SKM-1 treated with dmso at 0.1 percent for 144 hours (cell line): Measurements from ENCODE around the gene MACROD1.

ENCODE experiments used
- DNase-seq: peaks from one replicate; lab custom pipeline; 2025; ENCODE audit not compliant: unreplicated experiment; lab: John Stamatoyannopoulos, UW

MACROD1 gene

DNA sequence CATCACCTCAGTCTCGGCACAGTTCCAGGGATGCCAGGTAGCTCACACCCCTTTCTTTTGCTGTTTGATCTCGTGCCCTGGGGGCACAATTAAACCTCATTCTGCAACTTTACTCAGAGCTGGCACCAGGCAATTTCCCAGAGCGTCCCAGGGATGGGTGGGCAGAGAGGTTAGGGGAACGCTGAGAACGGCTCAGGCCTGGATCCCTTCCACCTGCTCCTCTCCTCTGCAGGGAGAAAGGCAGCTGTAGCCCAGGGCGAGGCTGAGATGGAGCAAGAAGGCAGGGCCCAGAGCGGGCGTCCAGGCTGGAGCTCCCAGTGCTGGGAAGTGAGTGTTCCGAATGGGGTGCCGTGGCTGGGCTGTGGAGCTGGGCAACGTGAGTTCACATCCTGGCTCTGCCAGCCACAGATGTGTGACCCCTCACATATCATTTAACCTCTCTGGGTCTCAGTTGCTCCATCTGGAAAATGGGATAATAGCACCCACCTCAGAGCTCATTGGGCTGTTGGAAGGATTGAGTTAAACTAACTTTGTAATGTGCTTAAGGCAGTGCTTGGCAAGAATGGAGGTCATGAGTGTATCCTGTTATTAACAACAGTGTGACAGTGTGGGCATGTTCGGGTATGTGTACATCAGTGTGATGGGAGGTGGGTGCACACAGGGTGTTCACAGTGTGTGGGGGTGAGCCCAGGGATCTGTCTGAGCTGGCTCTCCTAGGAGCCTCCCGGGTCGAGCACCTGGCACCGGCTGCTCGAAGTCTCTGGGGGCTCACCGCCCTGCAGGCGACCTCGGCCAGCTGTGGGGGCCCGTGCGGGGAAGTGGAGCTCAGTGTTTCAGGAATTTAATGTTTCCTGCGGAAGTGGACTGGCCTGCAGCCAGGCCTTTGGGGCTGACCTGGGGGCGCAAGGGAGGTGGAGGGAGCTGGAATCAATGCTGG is 164.2 kb downstream of the MACROD1 start:
- no peak for DNase-seq

DNA sequence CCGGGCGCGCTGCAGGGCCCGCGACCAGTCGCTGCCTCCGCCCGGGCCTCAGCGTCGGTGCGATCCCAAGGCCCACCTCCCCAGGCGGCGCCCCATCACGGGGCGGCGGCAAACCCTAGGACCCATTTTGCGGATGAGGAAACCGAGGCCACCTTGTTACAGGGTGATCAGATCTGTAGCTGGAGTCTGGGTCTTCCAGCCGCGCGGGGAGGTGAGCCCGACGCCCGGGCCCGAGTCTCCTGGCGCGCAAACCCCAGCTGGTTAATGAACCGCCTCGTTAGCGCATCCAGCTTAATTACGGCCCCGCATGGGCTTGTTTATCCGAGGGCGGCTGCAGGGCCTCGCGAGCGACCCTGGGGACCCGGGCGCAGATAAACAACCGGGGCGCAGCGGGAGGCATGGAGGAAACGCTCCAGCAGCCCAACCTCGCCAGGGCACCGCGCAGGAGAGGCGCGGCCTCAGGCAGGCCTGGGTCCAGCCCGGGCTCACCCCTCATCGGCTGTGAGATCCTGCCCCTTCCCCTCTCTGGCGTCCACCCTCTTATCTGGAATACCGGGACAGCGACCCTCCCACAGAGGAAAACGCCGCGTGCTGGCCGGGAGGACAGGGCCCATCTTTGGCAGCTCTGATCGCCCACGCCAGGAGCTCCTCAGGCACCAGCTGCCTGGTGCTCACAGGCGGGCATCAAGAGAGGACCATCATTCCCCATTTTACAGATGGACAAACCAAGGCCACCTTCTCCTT is 165.0 kb downstream of the MACROD1 start:
- DNase-seq: no peak

DNA sequence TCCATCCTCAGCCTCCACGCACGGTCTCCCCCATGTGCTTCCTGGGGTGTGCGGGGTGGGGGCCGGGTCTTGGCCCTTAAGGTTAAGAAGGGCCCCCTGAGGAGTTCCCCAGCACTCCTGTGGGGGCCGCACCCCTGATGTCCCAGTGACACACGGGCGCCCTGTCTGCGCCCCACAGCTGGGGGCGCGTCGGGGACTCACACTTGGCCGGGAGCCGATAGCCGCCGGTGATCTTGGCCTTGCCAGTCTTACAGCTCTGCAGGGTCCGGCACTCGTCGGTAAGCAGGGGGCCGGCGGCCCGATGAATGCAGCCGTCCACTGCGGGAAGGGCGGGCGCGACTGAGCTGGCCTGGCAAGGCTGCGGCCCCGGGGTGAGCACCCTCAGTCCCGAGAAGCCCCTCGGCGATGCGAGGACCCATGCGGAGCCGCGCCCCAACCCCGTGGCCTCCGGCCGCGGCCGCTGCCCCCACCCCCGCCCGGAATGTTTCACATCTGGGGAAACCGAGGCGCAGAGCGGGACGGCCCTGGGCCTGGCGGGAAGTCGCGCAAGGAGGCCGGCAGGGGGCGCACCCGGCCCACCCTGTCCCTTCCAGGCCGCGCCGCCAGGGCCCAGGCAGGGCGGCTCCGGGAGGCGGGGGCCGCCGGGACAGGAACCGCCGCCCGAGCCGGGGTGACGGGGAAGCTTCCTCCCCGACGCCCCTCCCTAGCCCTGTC is 165.7 kb downstream of the MACROD1 start:
- DNase-seq: no peak

DNA sequence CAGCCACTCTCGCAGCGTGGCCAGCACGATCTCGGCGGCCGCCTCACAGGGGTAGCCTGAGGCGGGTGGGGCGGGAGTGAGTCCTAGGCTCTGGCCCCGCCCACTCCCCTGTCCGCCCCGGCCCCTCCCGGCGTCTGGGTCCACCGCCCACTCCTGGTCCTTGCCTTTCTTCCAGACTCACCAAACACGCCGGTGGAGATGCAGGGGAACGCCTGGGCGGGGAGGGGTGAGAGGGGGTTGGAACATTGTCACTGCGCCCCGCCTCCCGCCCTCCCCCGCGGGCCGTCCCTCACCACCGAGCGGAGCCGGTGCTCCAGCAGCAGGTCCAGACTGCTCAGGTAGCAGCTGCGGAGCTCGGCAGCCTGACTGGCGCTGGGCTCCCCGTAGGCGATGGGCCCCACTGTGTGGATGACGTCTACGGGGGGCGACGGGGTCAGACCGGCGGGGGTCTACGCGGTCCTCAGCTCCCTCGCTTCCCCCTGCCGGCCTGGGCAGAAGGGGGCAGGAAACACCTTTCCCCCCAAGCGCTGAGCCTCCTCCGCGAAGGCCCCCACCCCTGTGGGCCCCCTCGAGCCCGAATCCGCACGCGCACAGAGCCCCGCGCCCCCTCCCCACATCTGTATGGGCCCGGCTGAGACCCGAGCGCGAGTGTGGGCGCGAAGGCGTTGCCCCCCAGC is 166.4 kb downstream of the MACROD1 start:
- DNase-seq: no peak

DNA sequence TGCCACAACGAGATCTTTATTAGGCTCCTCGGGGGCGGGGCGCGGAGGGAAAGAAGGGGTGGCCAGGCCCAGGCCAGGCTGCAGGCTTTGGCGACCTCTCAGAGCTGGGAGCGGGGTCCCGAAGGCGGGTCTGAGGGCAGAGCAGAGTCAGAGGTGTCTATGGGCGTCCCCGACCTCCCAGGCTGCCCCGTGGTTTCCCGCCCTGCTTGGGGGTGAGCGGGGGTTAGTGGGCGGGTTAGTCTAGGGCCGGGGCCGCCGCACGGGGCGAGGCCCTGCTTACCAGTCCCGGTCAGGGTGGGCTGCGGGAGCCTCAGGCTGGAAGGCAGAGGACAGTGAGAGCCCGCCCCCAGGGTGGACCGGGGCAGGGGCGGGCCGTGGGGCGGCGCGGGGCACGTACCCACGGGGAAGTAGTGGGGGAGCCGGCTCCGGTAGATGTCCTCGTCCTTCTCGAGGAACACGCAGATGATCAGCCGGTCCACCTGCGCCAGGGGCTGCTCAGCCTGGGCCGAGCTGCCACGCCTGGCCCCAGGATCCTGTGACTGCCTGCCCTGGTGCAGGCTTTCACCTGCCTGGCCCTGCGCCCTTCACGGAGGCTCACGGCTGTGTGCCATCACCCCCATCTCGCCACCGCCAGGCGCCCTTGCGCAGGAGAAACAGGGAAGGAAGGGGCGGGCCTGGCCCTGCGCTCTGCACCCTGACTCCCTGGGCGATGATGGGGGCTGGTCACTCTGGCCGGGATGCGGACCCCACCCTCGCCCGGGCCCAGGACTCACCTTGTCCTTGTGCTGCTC is 167.2 kb downstream of the MACROD1 start:
- no peak for DNase-seq

DNA sequence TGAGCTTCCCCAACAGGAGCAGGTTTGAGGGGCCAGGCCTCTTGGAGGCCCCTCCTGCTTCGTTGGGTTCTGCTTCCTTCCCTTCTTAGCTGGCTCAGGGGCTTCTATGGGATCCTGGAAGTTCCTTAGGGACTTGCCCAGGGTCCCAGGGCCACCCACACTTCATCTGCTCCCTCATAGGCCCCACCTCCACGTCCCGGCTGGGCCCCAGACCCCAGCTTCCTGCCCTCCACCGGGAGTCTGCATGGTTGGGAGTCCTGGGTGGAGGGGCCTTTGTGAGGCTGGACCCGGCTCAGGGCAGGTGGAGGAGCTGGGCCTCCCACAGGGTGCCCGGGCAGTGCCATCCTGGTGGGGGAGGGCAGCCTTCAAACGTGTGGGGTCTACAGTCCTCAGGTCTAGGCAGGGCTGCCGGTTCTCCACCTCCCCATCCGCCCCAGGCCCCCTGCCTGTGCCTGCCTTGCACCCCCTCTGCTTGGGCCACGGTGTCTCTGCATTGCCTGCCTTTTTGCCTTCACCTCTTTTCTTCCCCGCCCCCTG is 168.0 kb downstream of the MACROD1 start:
- no peak for DNase-seq

DNA sequence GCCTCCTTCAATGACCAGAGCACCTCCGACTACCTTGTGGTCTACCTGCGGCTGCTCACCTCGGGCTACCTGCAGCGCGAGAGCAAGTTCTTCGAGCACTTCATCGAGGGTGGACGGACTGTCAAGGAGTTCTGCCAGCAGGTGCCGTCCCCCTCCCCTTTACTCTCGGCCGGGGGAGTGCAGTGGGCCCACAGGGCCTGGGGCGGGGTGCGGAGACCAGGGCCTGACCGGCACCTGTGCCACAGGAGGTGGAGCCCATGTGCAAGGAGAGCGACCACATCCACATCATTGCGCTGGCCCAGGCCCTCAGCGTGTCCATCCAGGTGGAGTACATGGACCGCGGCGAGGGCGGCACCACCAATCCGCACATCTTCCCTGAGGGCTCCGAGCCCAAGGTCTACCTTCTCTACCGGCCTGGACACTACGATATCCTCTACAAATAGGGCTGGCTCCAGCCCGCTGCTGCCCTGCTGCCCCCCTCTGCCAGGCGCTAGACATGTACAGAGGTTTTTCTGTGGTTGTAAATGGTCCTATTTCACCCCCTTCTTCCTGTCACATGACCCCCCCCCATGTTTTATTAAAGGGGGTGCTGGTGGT is 168.7 kb downstream of the MACROD1 start:
- no peak for DNase-seq

DNA sequence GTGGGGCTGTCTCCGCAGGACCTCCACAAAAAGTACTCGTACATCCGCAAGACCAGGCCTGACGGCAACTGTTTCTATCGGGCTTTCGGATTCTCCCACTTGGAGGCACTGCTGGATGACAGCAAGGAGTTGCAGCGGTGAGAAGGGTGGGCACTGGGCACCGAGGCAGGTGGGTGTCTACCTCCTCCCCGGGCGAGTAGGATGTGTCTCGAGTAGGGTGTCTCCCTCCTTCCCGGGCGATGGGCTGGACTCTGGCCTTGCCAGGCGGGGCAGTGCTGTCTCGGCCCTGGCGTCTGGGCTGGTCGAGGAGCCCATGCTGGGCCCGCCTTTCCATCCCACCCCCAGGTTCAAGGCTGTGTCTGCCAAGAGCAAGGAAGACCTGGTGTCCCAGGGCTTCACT is 169.4 kb downstream of the MACROD1 start:
- no peak for DNase-seq

DNA sequence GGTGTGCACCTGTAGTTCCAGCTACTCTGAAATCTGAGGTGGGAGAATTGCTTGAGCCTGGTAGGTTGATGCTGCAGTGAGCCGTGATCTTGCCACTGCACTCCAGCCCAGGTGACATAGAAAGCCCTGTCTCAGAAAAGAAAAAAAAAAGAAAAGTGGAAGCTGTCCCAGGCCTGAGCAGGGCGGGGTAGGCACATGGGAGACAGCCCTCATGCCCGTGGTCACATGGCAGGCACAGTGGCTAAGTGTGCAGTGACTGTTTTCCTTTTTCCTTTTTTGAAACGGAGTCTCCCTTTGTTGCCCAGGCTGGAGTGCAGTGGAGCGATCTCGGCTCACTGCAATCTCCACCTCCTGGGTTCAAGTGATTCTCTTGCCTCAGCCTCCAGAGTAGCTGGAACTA is 171.9 kb downstream of the MACROD1 start:
- no peak for DNase-seq

DNA sequence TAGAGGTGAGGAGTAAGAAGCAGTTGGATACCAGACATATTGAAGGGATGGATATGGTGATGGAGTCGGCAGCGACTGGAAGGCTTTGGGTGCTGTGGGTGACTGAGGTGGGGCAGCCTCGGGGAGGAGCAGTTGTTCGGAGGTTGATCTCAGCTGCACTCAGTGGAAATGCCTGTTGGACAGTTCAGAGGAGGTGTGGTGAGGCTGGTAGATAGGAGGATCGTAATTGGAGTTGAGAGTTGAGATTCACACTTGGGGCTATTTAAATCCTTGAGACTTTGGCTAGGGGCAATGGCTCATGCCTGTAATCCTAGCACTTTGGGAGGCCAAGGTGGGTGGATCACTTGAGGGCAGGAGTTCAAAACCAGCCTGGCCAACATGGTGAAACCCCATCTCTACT is 172.8 kb downstream of the MACROD1 start:
- no peak for DNase-seq

DNA sequence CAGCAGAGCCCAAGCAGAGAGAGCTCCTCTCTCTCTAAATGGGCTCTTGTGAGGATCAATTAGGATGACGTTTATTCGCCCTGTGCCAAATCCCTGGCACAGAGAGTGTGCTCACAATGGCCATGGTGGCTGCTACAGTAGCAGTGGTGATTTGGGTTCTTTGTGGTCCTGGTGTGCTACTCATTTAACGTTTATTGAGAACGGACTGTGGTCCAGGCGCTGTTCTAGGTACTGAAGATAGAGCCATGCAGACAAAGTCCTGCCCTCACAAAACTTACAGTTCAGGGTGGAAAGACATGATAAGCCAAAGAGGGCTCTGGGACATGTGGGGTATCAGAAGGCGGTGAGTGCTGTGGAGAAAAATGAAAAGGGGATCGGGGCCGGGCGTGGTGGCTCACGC is 174.4 kb downstream of the MACROD1 start:
- no peak for DNase-seq

DNA sequence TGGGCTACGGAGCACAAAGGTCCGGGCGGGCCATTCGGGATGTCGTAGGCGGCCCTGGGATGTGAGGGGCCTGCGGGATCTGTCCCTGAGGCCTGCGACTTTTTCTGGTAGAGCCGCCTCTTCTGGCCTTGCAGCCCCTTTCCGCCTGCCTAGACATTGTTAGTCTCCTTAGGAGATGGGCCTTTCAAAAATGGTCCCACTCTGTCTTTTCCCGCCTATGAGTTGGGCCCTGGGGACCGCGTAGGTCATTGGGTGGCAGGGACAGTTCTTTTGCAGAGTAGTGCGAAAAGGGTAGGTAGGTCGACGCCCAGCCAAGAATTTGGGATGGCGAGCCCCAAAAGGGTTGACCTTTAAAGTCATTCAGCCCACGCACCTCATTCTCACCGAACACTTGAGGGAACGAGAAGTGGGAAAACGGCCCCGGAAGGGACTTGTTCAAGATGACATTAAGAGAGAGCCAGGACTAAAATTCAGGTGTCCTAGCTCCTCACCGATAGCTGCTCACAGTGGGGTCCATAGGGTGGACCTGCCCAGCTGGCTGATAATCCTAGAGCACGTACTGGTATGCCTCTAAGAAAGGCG is 178.9 kb downstream of the MACROD1 start:
- no peak for DNase-seq

DNA sequence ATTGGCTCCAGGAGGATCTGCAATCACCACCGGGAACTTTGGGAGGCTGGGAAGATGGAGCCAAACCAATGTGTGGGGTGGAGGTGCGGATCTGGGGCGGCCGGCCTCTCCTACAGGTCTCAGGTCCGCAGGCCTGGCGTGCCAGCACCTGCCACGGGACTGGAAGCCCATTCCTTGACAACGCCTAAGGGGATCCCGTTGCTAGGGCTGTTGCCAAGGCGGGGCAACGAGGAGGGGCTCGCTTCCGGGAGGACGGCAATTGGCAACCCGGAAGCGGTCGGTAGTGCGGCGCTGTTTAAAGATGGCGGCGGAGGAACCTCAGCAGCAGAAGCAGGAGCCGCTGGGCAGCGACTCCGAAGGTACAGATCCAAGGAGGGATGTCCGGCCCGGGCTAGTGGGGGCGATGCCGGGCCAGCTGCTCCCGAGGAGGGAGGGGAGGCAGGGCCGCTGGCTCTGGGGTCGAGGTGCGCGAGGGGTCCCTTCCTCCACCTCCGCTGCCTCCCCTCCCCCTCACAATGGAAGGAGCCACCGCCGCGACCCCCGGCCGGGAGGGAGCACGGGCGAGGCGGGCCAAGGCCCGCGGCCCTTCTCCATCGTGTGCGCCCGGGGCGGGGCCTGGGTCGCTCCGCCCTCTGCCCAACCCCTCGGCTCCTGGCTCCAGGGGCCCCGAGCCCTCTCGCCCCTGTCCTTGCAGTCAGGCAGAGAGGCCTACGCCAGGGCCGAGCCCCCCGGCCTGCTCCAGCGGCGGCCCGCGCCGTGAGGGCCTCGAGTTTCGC is 179.6 kb downstream of the MACROD1 start, which contains the start of gene OTUB1:
TSS of gene OTUB1 (plus strand) at position 283 of the 776 bp plus-strand sequence. CDS start at position 302, 19 bp downstream.
- DNase-seq: peak; percentile 90

DNA sequence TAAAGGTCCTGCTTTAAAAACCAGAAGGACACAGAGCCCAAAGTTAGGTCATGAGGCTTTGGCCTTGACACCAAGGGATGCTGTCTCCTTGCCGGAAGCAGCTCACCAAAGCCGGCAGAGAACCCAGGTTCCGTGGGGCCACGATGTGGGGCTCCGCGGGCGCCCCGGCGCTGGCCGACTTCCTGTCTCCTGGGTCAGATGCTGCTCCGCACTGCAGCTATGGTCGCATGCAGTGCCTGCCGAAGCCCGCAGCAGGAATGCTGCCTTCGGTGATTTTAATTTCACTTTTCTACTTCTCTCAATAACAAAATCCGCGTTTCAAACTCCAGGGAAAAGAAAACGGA is 180.1 kb downstream of the MACROD1 start:
- DNase-seq: peak; percentile 51

DNA sequence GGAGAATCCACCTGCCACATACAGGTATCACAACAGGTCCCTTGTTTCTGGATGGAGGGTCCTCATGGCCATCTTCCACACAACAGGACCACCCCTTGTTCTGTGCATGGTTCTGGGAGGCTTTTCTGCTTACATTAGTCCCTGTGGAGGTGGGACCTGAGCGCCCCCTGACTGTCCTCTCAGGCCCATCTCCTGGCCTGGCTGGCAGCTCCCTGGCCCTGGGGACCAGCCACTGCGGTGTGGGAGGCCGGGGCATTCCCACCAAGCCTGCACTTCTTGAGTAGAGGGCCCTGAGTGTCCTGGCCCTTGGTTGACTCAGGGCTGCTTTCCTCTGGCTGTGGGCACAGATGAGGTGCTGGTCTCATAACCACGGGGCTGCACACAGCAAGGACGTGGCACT is 186.5 kb downstream of the MACROD1 start:
- no peak for DNase-seq

DNA sequence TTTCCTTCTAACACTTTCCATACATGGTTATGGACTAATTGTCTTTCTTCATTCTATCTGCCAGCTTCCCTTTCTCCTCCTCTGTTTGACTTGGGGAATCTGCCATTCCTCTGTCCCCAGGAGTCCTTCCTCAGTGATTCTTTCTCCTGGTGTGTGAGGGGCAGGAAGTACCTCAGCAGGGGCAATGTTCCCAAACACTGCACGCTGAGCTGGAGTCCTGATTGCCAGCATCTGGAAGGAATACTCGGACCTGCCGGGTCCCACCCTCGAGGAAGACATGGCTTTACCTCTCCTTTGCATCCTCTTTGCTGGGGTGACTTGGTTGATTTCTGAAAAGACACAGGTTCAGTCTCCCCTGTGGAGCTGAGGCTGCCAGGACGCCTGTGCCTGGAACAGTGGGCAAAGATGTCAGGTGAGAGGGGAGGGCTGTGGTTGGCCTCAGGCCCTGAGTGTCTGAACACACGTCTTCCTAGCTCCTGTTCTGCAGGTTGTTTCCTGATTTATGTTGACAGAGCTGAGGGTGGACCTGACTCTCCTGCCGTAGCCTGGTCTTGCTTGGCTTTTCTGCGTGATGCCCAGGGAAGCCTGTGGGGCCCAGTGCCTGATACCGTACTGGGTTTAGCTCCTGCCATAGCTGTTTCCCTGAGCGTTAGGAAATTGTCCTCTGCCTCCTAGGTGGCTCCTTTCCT is 187.2 kb downstream of the MACROD1 start:
- DNase-seq: no peak

DNA sequence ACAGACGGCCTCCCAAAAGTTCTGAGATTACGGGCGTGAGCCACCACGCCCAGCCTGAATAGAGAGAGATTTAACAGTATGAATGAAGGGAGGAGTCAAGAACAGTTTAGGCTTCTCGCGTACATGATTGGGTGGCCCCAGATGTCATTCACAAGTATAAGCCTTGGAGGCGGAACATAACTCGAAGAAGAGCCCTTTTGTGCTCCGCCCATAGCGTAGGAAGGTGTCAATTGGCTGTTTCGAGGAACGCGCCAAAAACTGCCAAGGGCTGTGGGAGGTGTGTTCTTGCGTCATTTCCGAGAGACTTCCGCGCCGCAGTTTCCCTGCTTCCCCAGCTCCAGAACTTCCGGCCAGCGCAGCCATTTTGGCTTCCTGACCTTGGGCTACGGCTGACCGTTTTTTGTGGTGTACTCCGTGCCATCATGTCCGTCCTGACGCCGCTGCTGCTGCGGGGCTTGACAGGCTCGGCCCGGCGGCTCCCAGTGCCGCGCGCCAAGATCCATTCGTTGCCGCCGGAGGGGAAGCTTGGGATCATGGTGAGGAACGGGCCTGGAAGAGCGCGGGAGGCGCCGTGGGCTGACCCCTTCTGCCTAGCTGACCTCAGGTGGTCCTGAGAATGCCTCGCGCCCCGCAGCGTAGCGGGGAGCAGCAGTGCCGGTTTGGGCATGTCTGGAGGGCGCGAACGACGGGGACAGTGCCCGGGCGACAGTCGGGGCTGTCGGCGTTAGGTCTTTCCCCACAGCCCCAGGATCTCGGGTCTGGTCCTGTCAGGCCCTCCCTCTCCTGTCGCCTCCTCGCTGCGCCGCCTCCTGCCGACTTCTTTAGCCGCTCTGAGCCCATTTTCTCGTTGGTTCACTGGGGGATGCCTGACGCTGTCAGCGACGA is 191.4 kb downstream of the MACROD1 start, which contains the start of gene COX8A:
TSS of gene COX8A (plus strand) at position 362 of the 885 bp plus-strand sequence. CDS start at position 423, 61 bp downstream.
- DNase-seq: peak; percentile 100
